H1 (cell line): ENCODE data around the gene GCK. TPM values are rescaled to one million over a fixed set of nuclear protein-coding genes. Genes with fewer than 3 reads are reported as not detected.

Source experiments
- GABPA ChIP-seq: IDR thresholded peaks from 2 replicates; pipeline ENCODE4 v1.6.1; 2011; ENCODE audit warnings: mild to moderate bottlenecking, low read length, moderate library complexity, borderline replicate concordance; ENCODE audit not compliant: insufficient read depth
- HDAC6 ChIP-seq: IDR thresholded peaks from one replicate; pipeline ENCODE4 v1.7.1; 2012; ENCODE audit warnings: low read depth, mild to moderate bottlenecking, inconsistent platforms, low read length, moderate library complexity
- KDM5A ChIP-seq: fragments of 200-600 bp; IDR thresholded peaks from 2 replicates; pipeline ENCODE4 v1.7.1; 2012; ENCODE audit warnings: mild to moderate bottlenecking, low read length, inconsistent platforms, mixed read lengths
- SP1 ChIP-seq: IDR thresholded peaks from 2 replicates; pipeline ENCODE4 v1.6.1; 2011; ENCODE audit warnings: low read depth, low read length
- polyA plus RNA-seq, 7 experiments: library from polyadenylated mRNA; depleted of rRNA in 3 of 7; stranded (reverse) in 5 of 7; unstranded in 2 of 7; fragments of >200 nt in 5 of 7; fragments of 200-250 nt in 2 of 7; gene quantifications; 1 replicate in 5 of 7; 2 replicates in 1 of 7; 4 replicates in 1 of 7; pipeline versions ENCODE4 v1.2.1 to v1.2.3, GENCODE V29; 2011 to 2013; ENCODE audit warnings: missing spikeins in 2 of 7, mixed read lengths in 2 of 7
- total RNA-seq: library from RNA; stranded (reverse); fragmentation: NEBNext Ultra II Directional; extraction: Animal tissue kit (Norgen Biotek cat#: 25700); gene quantifications from 2 replicates; pipeline ENCODE4 v1.2.1, GENCODE V29; 2021

Gene GCK
- total and polyA plus RNA-seq, 2 of the 8 experiments (the other 6 are each of a cell fraction or from before 2014, with no cell fraction given) = 2.4 to 4.9 TPM

DNA sequence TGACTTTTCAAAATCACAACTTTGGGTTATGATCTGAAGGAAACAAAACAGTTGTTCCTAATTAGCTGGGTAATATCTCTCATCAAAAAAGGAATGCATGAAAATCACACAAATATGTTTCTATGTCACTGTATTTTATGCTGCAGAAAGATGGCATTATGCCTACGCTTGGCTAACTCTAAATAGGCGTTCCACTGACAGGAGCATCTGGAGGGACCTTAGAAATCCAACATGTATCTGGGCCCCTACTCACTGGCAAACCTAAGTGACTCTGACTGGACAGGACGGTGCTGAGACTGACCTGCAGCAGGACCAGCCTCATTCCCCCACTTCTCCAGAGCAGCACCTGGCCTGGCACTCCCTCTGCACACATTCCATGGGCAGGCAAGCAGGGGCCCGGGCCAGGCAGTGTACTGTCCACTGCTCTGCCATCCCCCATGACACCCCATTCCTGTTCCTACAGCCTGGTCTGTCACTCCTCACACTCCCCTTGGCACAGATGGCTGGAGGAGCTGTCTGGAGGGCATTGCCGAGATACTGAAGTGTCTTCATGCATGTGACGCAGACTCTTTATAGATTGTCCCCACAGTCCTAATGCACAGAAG lies 45.5 kb downstream of the GCK start (continued):
- TF ChIP-seq HDAC6 (no peak), SP1 (no peak), KDM5A (no peak), GABPA (no peak)
